Right lobe of liver (tissue), 6 donors: ENCODE measurements around the gene NEDD9. TPM values are rescaled to one million over a fixed set of nuclear protein-coding genes. Genes with fewer than 3 reads are reported as not detected.

Experiments
- ATAC-seq, 4 donors: fragments of 200-7000 bp; cut with Tn5 transposase; one replicate each; pipeline ENCODE4 v1.9.1; 2020; ENCODE audit warnings: mild to moderate bottlenecking in 4 of 4, moderate library complexity in 4 of 4
- DNase-seq, 3 donors: peaks; one replicate each; pipeline ENCODE4 v3.0.0-alpha.2; 2020
- H3K27ac ChIP-seq, 3 donors: fragments of 200-600 bp; one replicate each; pipeline ENCODE4 v1.8.0; 2022
- H3K27me3 ChIP-seq, 2 donors: fragments of 200-600 bp; one replicate each; pipeline ENCODE4 v1.8.0; 2022
- H3K36me3 ChIP-seq, 4 donors: fragments of 200-600 bp; sonication (generic) in 1 of 4; one replicate each; pipeline versions ENCODE4 v1.5.1 to v1.8.0; 2017 to 2022; ENCODE audit warnings: control low read depth in 1 of 4
- H3K4me1 ChIP-seq, 4 donors: fragments of 200-600 bp; sonication (generic) in 1 of 4; one replicate each; pipeline versions ENCODE4 v1.5.1 to v1.8.0; 2017 to 2022; ENCODE audit warnings: control low read depth in 1 of 4
- H3K4me3 ChIP-seq, 3 donors: fragments of 200-600 bp; one replicate each; pipeline ENCODE4 v1.8.0; 2022
- H3K9me3 ChIP-seq, 4 donors: fragments of 200-600 bp; sonication (generic) in 1 of 4; one replicate each; pipeline versions ENCODE4 v1.5.1 to v1.8.0; 2017 to 2022; ENCODE audit warnings: control low read depth in 1 of 4
- CTCF ChIP-seq, 4 donors: fragments of 200-600 bp in 3 of 4; fragments of 450-650 bp in 1 of 4; IDR thresholded peaks; one replicate each; pipeline versions ENCODE4 v1.5.1 to v1.8.0; 2016 to 2022; ENCODE audit warnings: antibody characterized with exemption in 4 of 4, mild to moderate bottlenecking in 2 of 4
- POLR2A ChIP-seq: fragments of 450-650 bp; IDR thresholded peaks from one replicate; pipeline ENCODE4 v1.6.1; 2017; ENCODE audit warnings: antibody characterized with exemption, mild to moderate bottlenecking
- WGBS: methylation state at CpG from one replicate; pipeline ENCODE4 v1.1.6; 2018; ENCODE audit warnings: low coverage, low lambda C conversion rate; ENCODE audit not compliant: insufficient coverage; ENCODE audit errors: missing lambda C conversion rate; 5-methylcytosine and 5-hydroxymethylcytosine counted together
- intact Hi-C, 2 donors: fragments of 100-400 bp; cut with DNase I; formaldehyde crosslinking; loops; one replicate each; pipeline versions ENCODE4 v1.11.2 to v1.14.1; 2022
- total RNA-seq, 6 experiments: library from RNA; depleted of rRNA in 2 of 6; stranded (reverse); fragments of >200 nt in 2 of 6; fragmentation: NEBNext Ultra II Directional in 3 of 6; extraction: Animal tissue kit (Norgen Biotek cat#: 25700) in 3 of 6; gene quantifications; one replicate each; pipeline versions ENCODE4 v1.1.0 to v1.2.4, GENCODE V29; 2016 to 2023
- donor health status: DM: no; HTN: yes; CAD: no.
- donor health status: DM: no; HTN: no; CAD: no.
- donor health status: DM: no; HTN: no; CAD: no.
- donor health status: DM: no; HTN: yes; CAD: no.
- donor health status: DM: no; HTN: yes; CAD: no.

Gene NEDD9
- total RNA-seq, 6 experiments from 2014 or later = 5.1 to 59.8 (median 26.2) TPM

GRCh38 chr6:11270030-11271027 lies 37.9 kb upstream of the NEDD9 start:
- Histone ChIP-seq H3K9me3 (no peaks in the 10 kb centered on the region), H3K4me3 (no peak overlapping the region), H3K4me1 (peaks cover 0 to 17% (median 10%) of the 10 kb centered on the region in 4 donors), H3K27ac (peak overlapping the region in 1 of 3 donors; percentile 23), H3K27me3 (no peaks in the 10 kb centered on the region), H3K36me3 (no peaks in the 10 kb centered on the region)
- intact Hi-C loops = no loop called here
- DNase-seq (peak in 2 of 3 donors; percentile 61 to 63), ATAC-seq (peak; percentile 78 to 90 (median 82))
- TF ChIP-seq CTCF (IDR thresholded peaks at IDR 0.05) (no peak), POLR2A (no peak)
- WGBS = 58% methylated on average over 12 of the region's 12 CpGs

- no peaks in the 10 kb centered on the region for H3K9me3 ChIP-seq
- DNase-seq (no peak), ATAC-seq (no peak)
- TF ChIP-seq CTCF (IDR thresholded peaks at IDR 0.05) (no peak), POLR2A (no peak)
- no peak overlapping the region for H3K27ac ChIP-seq
- no peaks in the 10 kb centered on the region for H3K27me3 ChIP-seq
- no peak overlapping the region for H3K4me3 ChIP-seq
- 84% methylated on average over 4 of the region's 4 CpGs for WGBS
- intact Hi-C loops = no loop called here
- H3K36me3 ChIP-seq = no peaks in the 10 kb centered on the region
- H3K4me1 ChIP-seq = peaks cover 0 to 14% (median 9%) of the 10 kb centered on the region in 4 donors
Observed at GRCh38 chr6:11268978-11269377, 36.5 kb upstream of the NEDD9 start.

- no peaks in the 10 kb centered on the region for H3K9me3 ChIP-seq
Observed at GRCh38 chr6:11266926-11267325, 34.5 kb upstream of the NEDD9 start.

GRCh38 chr6:11265932-11266331 lies 33.5 kb upstream of the NEDD9 start:
- ATAC-seq (no peak), DNase-seq (no peak)
- Histone ChIP-seq H3K9me3 (no peaks in the 10 kb centered on the region), H3K4me3 (no peak overlapping the region), H3K36me3 (no peaks in the 10 kb centered on the region), H3K27me3 (no peaks in the 10 kb centered on the region), H3K4me1 (peaks cover 0 to 17% (median 10%) of the 10 kb centered on the region in 4 donors), H3K27ac (no peak overlapping the region)
- intact Hi-C loops = no loop called here
- TF ChIP-seq POLR2A = no peak
- TF ChIP-seq CTCF (IDR thresholded peaks at IDR 0.05) = no peak
- 83% methylated on average over 1 of the region's 1 CpG for WGBS

More at GRCh38 chr6:11266926-11267325, 34.5 kb upstream of the NEDD9 start:
- no peaks in the 10 kb centered on the region for H3K36me3 ChIP-seq
- 55% methylated on average over 3 of the region's 3 CpGs for WGBS
- no peaks in the 10 kb centered on the region for H3K27me3 ChIP-seq
- intact Hi-C loops = no loop called here
- TF ChIP-seq CTCF (IDR thresholded peaks at IDR 0.05) = no peak
- no peak for TF ChIP-seq POLR2A
- no peak overlapping the region for H3K27ac ChIP-seq
- no peak for ATAC-seq
- H3K4me3 ChIP-seq = no peak overlapping the region
- H3K4me1 ChIP-seq = peaks cover 0 to 17% (median 10%) of the 10 kb centered on the region in 4 donors
- no peak for DNase-seq
